ENCODE results near the gene CAMKK2.
"Not testable (repeated sequence)": the region's sequence is repeated elsewhere in the genome, so short reads cannot be mapped to it uniquely, and the experiment has no call there.

Gene CAMKK2

GRCh38 chr12:121223292-121224285 lies 72.9 kb downstream of the CAMKK2 start:
- peak; percentile 31 for DNase-seq (ENCODE audit: low read depth)

DNA sequence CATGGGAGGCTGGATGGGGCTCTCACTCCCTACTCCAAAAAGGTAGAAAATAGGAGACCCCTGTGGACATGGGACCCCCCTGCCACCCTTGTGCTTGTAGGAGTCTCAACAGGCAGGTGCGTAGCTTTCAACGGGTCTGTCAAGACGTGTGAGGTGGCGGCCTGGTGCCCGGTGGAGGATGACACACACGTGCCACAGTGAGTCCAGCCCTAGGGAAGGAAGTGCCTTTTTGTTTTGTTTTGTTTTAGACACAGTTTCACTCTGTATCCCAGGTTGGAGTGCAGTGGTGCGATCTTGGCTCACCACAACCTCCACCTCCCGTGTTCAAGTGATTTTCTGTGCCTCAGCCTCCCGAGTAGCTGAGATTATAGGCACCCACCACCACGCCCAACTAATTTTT lies 73.7 kb downstream of the CAMKK2 start:
- DNase-seq (ENCODE audit: low read depth), result no peak

GRCh38 chr12:121219353-121219986 lies 77.0 kb downstream of the CAMKK2 start:
- no peak for DNase-seq (ENCODE audit: low read depth)

- no peak for DNase-seq (ENCODE audit: low read depth)
Measured at GRCh38 chr12:121218588-121219352, 77.7 kb downstream of the CAMKK2 start.

- DNase-seq (ENCODE audit: low read depth), result no peak
Measured at GRCh38 chr12:121217761-121218160, 78.7 kb downstream of the CAMKK2 start.

- DNase-seq (ENCODE audit: low read depth), result no peak
Measured at GRCh38 chr12:121217063-121217462, 79.4 kb downstream of the CAMKK2 start.

DNA sequence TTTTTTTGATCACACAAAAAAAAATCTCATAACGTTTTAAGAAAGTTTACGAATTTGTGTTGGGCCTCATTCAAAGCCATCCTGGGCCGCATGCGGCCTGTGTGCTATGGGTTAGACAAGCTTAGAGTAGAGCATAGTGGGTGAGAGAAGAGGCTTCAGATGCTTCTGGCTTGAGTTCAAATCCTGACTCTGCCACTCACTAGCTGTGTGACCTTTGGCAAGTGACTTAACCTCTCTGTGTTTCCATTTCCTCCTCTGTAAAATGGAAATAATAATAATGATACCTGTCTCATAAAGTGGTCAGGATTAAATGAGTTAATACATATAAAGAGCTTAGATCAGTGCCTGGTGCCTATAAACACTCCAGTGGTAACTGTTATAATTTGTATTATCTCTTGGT lies 80.4 kb downstream of the CAMKK2 start:
- no peak for DNase-seq (ENCODE audit: low read depth)

- peak; percentile 98 for DNase-seq (ENCODE audit: low read depth)
Measured at GRCh38 chr12:121214855-121215745, 81.4 kb downstream of the CAMKK2 start.

GRCh38 chr12:121214166-121214777 lies 82.2 kb downstream of the CAMKK2 start:
- DNase-seq (ENCODE audit: low read depth), result peak; percentile 77

- DNase-seq (ENCODE audit: low read depth), result no peak
Measured at GRCh38 chr12:121212875-121213274, 83.6 kb downstream of the CAMKK2 start.

- DNase-seq (ENCODE audit: low read depth), result peak; percentile 80
Measured at GRCh38 chr12:121209624-121210572, 86.6 kb downstream of the CAMKK2 start, which contains the start of gene P2RX4. Gene P2RX4, plus strand, starts transcription at chr12:121210129. Its CDS starts 36 bp downstream, at chr12:121210165.

GRCh38 chr12:121209221-121209620 lies 87.3 kb downstream of the CAMKK2 start:
- no peak for DNase-seq (ENCODE audit: low read depth)

DNA sequence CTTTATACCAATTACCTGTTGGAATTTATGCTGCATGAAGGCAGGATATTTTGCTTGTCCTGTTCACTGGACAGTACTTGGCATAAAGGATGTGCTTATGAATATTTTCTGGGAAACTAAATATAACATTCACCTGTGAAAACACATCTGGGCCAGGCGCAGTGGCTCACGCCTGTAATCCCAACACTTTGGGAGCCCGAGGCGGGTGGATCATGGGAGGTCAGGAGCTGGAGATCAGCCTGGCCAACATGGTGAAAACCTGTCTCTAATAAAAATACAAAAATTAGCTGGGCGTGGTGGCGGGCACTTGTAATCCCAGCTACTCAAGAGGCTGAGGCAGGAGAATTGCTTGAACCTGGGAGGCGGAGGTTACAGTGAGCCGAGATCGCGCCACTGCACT lies 87.9 kb downstream of the CAMKK2 start:
- not testable (repeated sequence) for DNase-seq (ENCODE audit: low read depth)

GRCh38 chr12:121205491-121205890 lies 91.0 kb downstream of the CAMKK2 start:
- peak; percentile 54 for DNase-seq (ENCODE audit: low read depth)

- no peak for DNase-seq (ENCODE audit: low read depth)
Measured at GRCh38 chr12:121203482-121203881, 93.0 kb downstream of the CAMKK2 start.

- DNase-seq (ENCODE audit: low read depth), result peak; percentile 81
Measured at GRCh38 chr12:121202407-121203355, 93.8 kb downstream of the CAMKK2 start.

DNA sequence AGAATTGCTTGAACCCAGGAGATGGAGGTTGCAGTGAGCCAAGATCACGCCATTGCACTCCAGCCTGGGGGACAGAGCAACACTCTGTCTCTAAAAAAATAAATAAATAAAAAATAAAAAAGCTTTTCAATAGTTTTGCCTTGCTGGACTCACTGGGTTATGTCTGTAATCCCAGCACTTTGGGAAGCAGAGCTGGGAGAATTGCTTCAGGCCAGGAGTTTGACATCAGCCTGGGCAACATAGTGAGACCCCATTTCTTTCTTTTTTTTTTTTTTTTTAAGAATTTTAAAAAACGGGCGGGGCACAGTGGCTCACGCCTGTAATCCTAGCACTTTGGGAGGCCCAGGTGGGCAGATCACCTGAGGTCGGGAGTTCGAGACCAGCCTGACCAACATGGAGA lies 95.4 kb downstream of the CAMKK2 start:
- DNase-seq (ENCODE audit: low read depth), result not testable (repeated sequence)

GRCh38 chr12:121198949-121199348 lies 97.6 kb downstream of the CAMKK2 start:
- DNase-seq (ENCODE audit: low read depth), result no peak

Data from EH (cell line).